Activated T-helper 1 cell treated with anti-CD3 and anti-CD28 coated beads, Interleukin-12 subunit alpha, Interleukin-12 subunit beta, Interleukin-2, Interleukin-4 antibody, amounts not matched to agents 30 ng/mL and 10 ng/mL and 1 ng/mL, durations not matched to agents 14 hours and 24 hours and 36 hours (primary cell): ENCODE measurements around the gene CD3E. TPM values are rescaled to one million over a fixed set of nuclear protein-coding genes. Genes with fewer than 3 reads are reported as not detected.

ENCODE experiments used
- DNase-seq: peaks from one replicate; pipeline ENCODE4 v3.0.0; 2021; ENCODE audit warnings: low spot score
- H3K27ac Mint-ChIP-seq: one replicate; pipeline ENCODE4 v1.8.0; 2021; ENCODE audit warnings: mild to moderate bottlenecking, mixed read lengths
- H3K27me3 Mint-ChIP-seq: one replicate; pipeline ENCODE4 v1.8.0; 2022; ENCODE audit warnings: mild to moderate bottlenecking, moderate library complexity, mixed read lengths; ENCODE audit not compliant: insufficient read depth
- H3K36me3 Mint-ChIP-seq: one replicate; pipeline ENCODE4 v1.8.0; 2021; ENCODE audit warnings: low read depth, mixed read lengths
- H3K4me1 Mint-ChIP-seq: one replicate; pipeline ENCODE4 v1.8.0; 2021; ENCODE audit warnings: low read depth, mixed read lengths
- H3K4me3 Mint-ChIP-seq: one replicate; pipeline ENCODE4 v1.8.0; 2021; ENCODE audit warnings: mild to moderate bottlenecking, moderate library complexity, mixed read lengths
- H3K9me3 Mint-ChIP-seq: one replicate; pipeline ENCODE4 v1.8.0; 2021; ENCODE audit warnings: mixed read lengths
- intact Hi-C: fragments of 100-400 bp; cut with micrococcal nuclease; formaldehyde crosslinking; loops from one replicate; pipeline ENCODE4 v1.15.1; 2024
- total RNA-seq: library from RNA; stranded (reverse); gene quantifications from 2 replicates; pipeline ENCODE4 v1.2.3, GENCODE V29; 2022

CD3E gene
- total RNA-seq, 1 donor from 2014 or later, result 646 TPM

- intact Hi-C loops, result loop anchor here (1.0 to 5.0 kb wide), 4 partner anchors 11 to 195 kb away; partner anchors contain the start of gene KMT2A
- Mint-ChIP-seq H3K4me1 (peaks cover 74% of the 10 kb centered on the region), H3K4me3 (peak overlapping the region; percentile 90), H3K27ac (peak overlapping the region; percentile 86), H3K27me3 (no peaks in the 10 kb centered on the region), H3K36me3 (peaks cover 46% of the 10 kb centered on the region), H3K9me3 (no peaks in the 10 kb centered on the region)
- no peak for DNase-seq
Measured at GRCh38 chr11:118341815-118342489, 37.4 kb downstream of the CD3E start.

DNA sequence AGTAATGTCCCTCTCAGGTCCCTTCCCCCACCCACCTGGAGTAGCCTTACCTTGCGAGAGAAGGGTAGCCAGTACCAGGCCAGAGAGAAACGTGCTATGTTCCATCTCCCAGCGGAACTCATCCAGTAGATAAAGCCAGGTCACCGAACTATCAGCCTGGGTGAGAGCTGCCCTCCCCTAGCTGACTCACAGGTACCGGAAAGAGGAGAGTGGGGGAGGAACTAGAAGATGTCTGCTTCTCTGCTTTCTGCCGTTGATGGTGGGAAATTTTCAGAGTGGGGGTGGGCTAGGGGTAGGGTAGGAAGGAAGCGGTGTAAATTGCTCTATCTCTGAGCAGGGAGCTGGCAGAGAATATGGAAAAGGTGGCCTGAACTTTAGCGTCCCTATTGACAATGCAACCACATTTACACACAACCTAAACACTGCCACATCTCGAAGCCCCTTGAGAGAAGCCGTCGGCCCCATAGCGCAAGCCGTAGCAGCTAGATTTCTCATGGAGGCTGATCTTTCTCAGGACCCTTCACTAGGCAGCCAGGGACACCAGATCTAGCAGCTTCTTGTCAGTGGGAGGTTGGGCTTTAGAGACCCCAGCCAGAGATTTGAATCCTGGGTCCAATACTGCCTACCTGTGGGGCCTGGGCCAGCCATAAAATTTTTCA, 38.1 kb downstream of the CD3E start, which contains the start of gene CD3D:
TSS of gene CD3D (minus strand) at position 203 of the 659 bp plus-strand sequence. CDS start at position 105, 98 bp downstream.
- intact Hi-C loops, result loop anchor here (1.0 to 5.0 kb wide), 4 partner anchors 11 to 195 kb away; partner anchors contain the start of gene KMT2A
- Mint-ChIP-seq H3K36me3 (peaks cover 48% of the 10 kb centered on the region), H3K27ac (peak within 1 kb of the TSS; percentile 86), H3K27me3 (no peaks in the 10 kb centered on the region), H3K9me3 (no peaks in the 10 kb centered on the region), H3K4me1 (peaks cover 79% of the 10 kb centered on the region), H3K4me3 (peak within 1 kb of the TSS; percentile 90)
- peak; percentile 63 for DNase-seq

DNA sequence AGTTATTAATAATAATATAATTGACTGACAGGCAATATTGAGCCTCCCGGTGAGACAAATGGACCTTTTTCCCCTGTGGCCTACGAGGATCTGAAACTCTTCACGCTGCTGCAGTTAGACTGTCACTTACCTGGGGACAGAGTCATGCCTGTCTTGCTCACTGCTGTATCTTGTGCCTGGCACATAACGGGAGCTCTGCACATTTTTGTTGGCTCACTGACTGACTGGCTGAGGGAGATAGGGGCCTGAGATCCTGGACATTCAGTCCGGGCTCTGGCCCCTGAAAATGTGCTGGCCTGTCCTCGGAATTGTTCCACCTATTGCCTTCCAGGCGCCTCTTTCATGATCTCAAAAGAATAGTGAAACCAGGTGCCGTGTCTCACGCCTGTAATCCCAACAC, 38.7 kb downstream of the CD3E start:
- no peaks in the 10 kb centered on the region for H3K9me3 Mint-ChIP-seq
- intact Hi-C loops, result loop anchor here (2.0 to 5.0 kb wide), 2 partner anchors 94 to 196 kb away; partner anchors contain the start of gene KMT2A
- peak overlapping the region; percentile 90 for H3K4me3 Mint-ChIP-seq
- H3K27me3 Mint-ChIP-seq, result no peaks in the 10 kb centered on the region
- H3K27ac Mint-ChIP-seq, result peak overlapping the region; percentile 86
- peaks cover 48% of the 10 kb centered on the region for H3K36me3 Mint-ChIP-seq
- peaks cover 82% of the 10 kb centered on the region for H3K4me1 Mint-ChIP-seq
- no peak for DNase-seq

DNA sequence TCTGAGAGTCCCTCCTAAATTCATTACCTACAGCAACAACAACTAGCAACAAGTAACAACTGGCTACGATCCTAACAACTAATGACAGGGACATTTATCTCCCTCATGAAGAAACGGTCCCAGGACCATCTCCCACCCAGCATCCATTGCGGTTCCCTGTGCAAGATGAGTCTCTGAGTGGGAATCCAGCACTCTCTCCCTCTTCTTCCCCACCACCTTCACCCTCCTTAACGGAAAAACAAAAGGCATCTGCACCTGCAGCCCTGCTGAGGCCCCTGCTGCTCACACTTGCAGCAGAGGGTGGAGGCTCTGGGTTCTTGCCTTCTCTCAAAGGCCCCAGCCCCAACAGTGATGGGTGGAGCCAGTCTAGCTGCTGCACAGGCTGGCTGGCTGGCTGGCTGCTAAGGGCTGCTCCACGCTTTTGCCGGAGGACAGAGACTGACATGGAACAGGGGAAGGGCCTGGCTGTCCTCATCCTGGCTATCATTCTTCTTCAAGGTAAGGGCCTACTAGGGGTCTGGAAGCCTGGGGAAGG, 39.5 kb downstream of the CD3E start, which contains the start of gene CD3G:
TSS of gene CD3G (plus strand) at position 364 of the 535 bp plus-strand sequence. CDS start at position 444, 80 bp downstream.
- Mint-ChIP-seq H3K4me3 (peak within 1 kb of the TSS; percentile 90), H3K27me3 (no peaks in the 10 kb centered on the region), H3K36me3 (peaks cover 49% of the 10 kb centered on the region), H3K9me3 (no peaks in the 10 kb centered on the region), H3K27ac (peak within 1 kb of the TSS; percentile 86), H3K4me1 (peaks cover 82% of the 10 kb centered on the region)
- intact Hi-C loops, result loop anchor here (1.0 to 5.0 kb wide), 4 partner anchors 15 to 197 kb away; partner anchors contain the start of genes KMT2A and UBE4A
- peak; percentile 69 for DNase-seq

DNA sequence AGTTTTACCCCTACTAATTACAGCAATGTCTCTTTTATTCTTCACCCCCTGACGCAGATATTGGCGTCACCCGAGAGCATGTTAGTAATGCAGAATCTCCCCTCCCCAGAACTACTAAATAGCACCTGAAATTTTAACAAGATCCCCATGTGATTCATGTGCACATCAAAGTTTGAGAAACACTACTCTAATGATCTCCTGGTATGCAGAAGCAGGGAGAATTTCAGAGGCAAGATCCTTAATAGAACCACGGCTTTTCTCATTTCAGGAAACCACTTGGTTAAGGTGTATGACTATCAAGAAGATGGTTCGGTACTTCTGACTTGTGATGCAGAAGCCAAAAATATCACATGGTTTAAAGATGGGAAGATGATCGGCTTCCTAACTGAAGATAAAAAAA, 44.9 kb downstream of the CD3E start:
- intact Hi-C loops, result no loop called here
- H3K9me3 Mint-ChIP-seq, result no peaks in the 10 kb centered on the region
- H3K27me3 Mint-ChIP-seq, result no peaks in the 10 kb centered on the region
- no peak overlapping the region for H3K4me3 Mint-ChIP-seq
- peaks cover 63% of the 10 kb centered on the region for H3K4me1 Mint-ChIP-seq
- DNase-seq, result no peak
- H3K27ac Mint-ChIP-seq, result peak overlapping the region; percentile 74
- peaks cover 54% of the 10 kb centered on the region for H3K36me3 Mint-ChIP-seq

GRCh38 chr11:118353084-118353710, 48.7 kb downstream of the CD3E start:
- Mint-ChIP-seq H3K4me1 (peaks cover 30% of the 10 kb centered on the region), H3K36me3 (peaks cover 40% of the 10 kb centered on the region), H3K27me3 (no peaks in the 10 kb centered on the region), H3K4me3 (no peak overlapping the region), H3K27ac (peak overlapping the region; percentile 40), H3K9me3 (no peaks in the 10 kb centered on the region)
- DNase-seq, result no peak
- intact Hi-C loops, result loop anchor here (1.0 kb wide), 2 partner anchors 11 to 57 kb away; partner anchors contain the start of gene CD3D

- peaks cover 17% of the 10 kb centered on the region for H3K36me3 Mint-ChIP-seq
- H3K27me3 Mint-ChIP-seq, result no peaks in the 10 kb centered on the region
- no peak overlapping the region for H3K27ac Mint-ChIP-seq
- peaks cover 43% of the 10 kb centered on the region for H3K4me1 Mint-ChIP-seq
- DNase-seq, result no peak
- intact Hi-C loops, result loop anchor here (2.0 kb wide), 3 partner anchors 105 to 215 kb away; partner anchors contain the start of genes ARCN1 and MPZL3
- no peak overlapping the region for H3K4me3 Mint-ChIP-seq
- no peaks in the 10 kb centered on the region for H3K9me3 Mint-ChIP-seq
Measured at GRCh38 chr11:118358071-118358470, 53.5 kb downstream of the CD3E start.

GRCh38 chr11:118359295-118359958, 54.9 kb downstream of the CD3E start, which contains the start of gene UBE4A:
Gene UBE4A, plus strand, starts transcription at chr11:118359600. Its CDS starts 5,481 bp downstream, at chr11:118365081.
- peak; percentile 94 for DNase-seq
- Mint-ChIP-seq H3K27me3 (no peaks in the 10 kb centered on the region), H3K4me3 (peak within 1 kb of the TSS; percentile 95), H3K4me1 (peaks cover 39% of the 10 kb centered on the region), H3K27ac (peak within 1 kb of the TSS; percentile 89), H3K9me3 (no peaks in the 10 kb centered on the region), H3K36me3 (peaks cover 16% of the 10 kb centered on the region)
- intact Hi-C loops, result loop anchor here (1.0 to 2.0 kb wide), 8 partner anchors 15 to 215 kb away; partner anchors contain the start of genes ARCN1, ATP5MG, CD3E and CD3G

GRCh38 chr11:118364956-118365615, 60.6 kb downstream of the CD3E start:
- peaks cover 54% of the 10 kb centered on the region for H3K36me3 Mint-ChIP-seq
- no peaks in the 10 kb centered on the region for H3K27me3 Mint-ChIP-seq
- peaks cover 24% of the 10 kb centered on the region for H3K4me1 Mint-ChIP-seq
- no peaks in the 10 kb centered on the region for H3K9me3 Mint-ChIP-seq
- no peak overlapping the region for H3K4me3 Mint-ChIP-seq
- intact Hi-C loops, result no loop called here
- DNase-seq, result no peak
- H3K27ac Mint-ChIP-seq, result no peak overlapping the region
